ENCODE results near the gene RGMA.

Gene RGMA

GRCh38 chr15:93057618-93058017 lies 31.4 kb downstream of the RGMA start:
- WGBS = 96% methylated on average over 8 of the region's 8 CpGs
- Histone ChIP-seq H3K27ac (ENCODE audit: low read depth, low read length) (no peak overlapping the region), H3K4me1 (ENCODE audit: insufficient read depth, low read length) (peaks cover 34% of the 10 kb centered on the region), H3K27me3 (ENCODE audit: insufficient read depth, low read length) (no peaks in the 10 kb centered on the region), H3K4me3 (ENCODE audit: low read length) (no peak overlapping the region), H3K9me3 (ENCODE audit: insufficient read depth, low read depth, low read length) (no peaks in the 10 kb centered on the region), H3K36me3 (ENCODE audit: insufficient read depth, low read length) (peaks cover 29% of the 10 kb centered on the region), H3K9ac (ENCODE audit: low read depth, low read length) (no peak overlapping the region)

- Histone ChIP-seq H3K9ac (ENCODE audit: low read depth, low read length) (no peak overlapping the region), H3K27ac (ENCODE audit: low read depth, low read length) (no peak overlapping the region), H3K4me1 (ENCODE audit: insufficient read depth, low read length) (peaks cover 28% of the 10 kb centered on the region), H3K9me3 (ENCODE audit: insufficient read depth, low read depth, low read length) (no peaks in the 10 kb centered on the region), H3K36me3 (ENCODE audit: insufficient read depth, low read length) (peaks cover 35% of the 10 kb centered on the region), H3K4me3 (ENCODE audit: low read length) (no peak overlapping the region), H3K27me3 (ENCODE audit: insufficient read depth, low read length) (no peaks in the 10 kb centered on the region)
- 88% methylated on average over 7 of the region's 7 CpGs for WGBS
Observed at GRCh38 chr15:93056836-93057235, 32.2 kb downstream of the RGMA start.

- Histone ChIP-seq H3K4me3 (ENCODE audit: low read length) (no peak overlapping the region), H3K36me3 (ENCODE audit: insufficient read depth, low read length) (peaks cover 51% of the 10 kb centered on the region), H3K9ac (ENCODE audit: low read depth, low read length) (no peak overlapping the region), H3K27me3 (ENCODE audit: insufficient read depth, low read length) (no peaks in the 10 kb centered on the region), H3K27ac (ENCODE audit: low read depth, low read length) (no peak overlapping the region), H3K9me3 (ENCODE audit: insufficient read depth, low read depth, low read length) (no peaks in the 10 kb centered on the region), H3K4me1 (ENCODE audit: insufficient read depth, low read length) (peaks cover 15% of the 10 kb centered on the region)
- 95% methylated on average over 11 of the region's 11 CpGs for WGBS
Observed at GRCh38 chr15:93055211-93055610, 33.8 kb downstream of the RGMA start.

DNA sequence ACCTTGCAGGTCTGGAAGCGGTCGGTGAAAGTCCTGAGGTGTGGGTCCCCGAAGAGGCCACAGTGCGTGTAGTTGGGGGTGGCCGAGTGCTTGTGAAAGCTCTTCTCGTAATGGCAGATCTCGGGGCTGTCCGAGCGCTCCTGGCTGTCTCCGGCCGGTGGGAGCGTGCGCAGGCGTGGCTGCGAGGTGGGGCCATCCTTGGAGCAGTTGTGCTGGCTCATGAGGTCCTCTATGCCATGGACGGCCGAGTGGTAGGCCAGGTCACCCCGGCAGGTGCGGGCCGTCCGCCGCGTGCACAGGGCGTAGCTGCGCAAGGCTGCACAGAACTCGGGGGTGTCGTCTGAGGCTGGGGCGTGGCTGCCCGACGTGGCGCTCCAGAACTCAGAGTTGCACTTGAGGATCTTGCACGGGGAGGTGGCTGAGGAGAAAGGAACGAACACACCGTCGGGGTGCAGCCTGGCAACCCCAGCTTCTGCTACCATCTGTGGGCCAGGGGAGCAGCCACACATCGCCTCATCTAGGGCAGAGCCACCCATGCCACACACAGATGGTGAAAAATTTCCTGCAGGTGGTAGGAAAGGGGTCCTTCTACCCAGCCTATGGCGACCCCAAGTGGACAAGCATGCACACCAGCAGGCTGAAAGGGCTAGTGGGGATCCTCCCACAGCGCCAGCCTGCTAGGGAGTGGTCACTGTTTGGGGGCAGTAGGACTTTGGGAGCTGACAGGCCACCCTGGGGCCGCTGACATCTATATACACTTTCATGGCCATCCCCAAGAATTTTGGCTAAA lies 36.7 kb downstream of the RGMA start:
- Histone ChIP-seq H3K36me3 (ENCODE audit: insufficient read depth, low read length) (peaks cover 68% of the 10 kb centered on the region), H3K4me3 (ENCODE audit: low read length) (no peak overlapping the region), H3K9me3 (ENCODE audit: insufficient read depth, low read depth, low read length) (no peaks in the 10 kb centered on the region), H3K9ac (ENCODE audit: low read depth, low read length) (no peak overlapping the region), H3K27ac (ENCODE audit: low read depth, low read length) (no peak overlapping the region), H3K27me3 (ENCODE audit: insufficient read depth, low read length) (no peaks in the 10 kb centered on the region), H3K4me1 (ENCODE audit: insufficient read depth, low read length) (peaks cover 2% of the 10 kb centered on the region; the same call in 1 of the 2 replicates)
- WGBS = 95% methylated on average over 39 of the region's 39 CpGs

DNA sequence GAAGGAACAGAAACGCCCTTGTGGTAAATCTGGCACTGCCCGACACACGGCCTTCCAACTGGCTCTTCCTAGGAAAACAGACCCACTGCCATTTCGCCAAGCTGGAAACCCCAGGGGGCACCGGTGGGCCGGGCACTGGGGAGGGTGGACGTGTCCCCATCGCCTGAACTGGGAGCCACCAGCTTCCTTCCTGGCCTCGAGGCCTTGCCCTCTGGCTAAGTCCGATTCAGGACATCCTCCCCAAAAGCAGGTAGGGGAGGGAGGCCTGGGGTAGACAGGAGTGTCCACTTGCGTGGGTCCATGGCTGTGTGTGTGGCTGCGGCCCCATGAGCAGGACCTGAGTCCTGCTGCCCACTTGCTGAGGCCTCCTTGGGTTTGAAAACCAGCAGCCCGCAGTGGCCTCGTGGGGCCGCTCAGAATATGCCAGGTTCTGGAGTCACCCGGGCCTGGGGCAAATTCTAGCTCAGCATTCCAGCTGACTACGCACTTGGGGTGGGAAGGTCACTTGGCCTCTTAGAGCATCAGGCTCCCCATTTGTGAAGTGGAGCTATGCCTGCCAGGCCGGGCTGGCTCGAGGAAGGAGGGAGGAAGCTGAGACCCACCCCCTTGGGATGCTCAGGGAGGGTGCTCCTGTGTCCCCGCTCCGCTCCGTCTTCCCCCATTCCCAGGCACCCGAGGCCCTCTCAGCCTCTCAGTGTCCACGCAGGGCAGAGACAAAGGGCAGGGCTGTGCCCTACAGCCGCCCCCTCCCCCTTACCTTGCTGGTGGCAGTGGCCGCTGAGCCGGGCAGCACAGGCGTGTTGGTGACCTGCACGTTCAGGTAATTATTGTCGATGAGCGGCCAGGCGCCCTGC lies 37.5 kb downstream of the RGMA start:
- Histone ChIP-seq H3K4me3 (ENCODE audit: low read length) (no peak overlapping the region), H3K9ac (ENCODE audit: low read depth, low read length) (no peak overlapping the region), H3K36me3 (ENCODE audit: insufficient read depth, low read length) (peaks cover 75% of the 10 kb centered on the region), H3K4me1 (ENCODE audit: insufficient read depth, low read length) (no peaks in the 10 kb centered on the region), H3K27ac (ENCODE audit: low read depth, low read length) (no peak overlapping the region), H3K27me3 (ENCODE audit: insufficient read depth, low read length) (no peaks in the 10 kb centered on the region), H3K9me3 (ENCODE audit: insufficient read depth, low read depth, low read length) (no peaks in the 10 kb centered on the region)
- WGBS = 95% methylated on average over 32 of the region's 32 CpGs

DNA sequence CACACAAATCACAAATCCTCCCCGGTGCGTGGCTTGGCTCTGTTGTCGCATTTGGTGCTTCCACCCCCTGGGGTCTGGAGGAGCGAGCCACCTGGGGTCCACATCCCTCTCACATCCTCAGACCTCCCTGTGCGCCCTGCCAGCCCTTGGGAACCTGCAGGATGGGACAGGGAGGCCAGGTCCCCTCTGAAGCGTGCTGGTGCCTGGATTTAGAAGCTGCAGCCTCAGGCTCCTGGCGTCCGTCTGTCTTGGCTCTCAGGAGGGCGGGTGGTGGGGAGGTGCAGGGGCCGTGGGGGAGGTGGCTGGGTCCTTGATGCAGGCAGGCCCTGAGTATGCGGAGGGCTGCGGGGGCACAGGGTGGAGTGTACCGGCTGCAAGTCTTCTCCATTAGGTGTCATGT lies 38.4 kb downstream of the RGMA start:
- Histone ChIP-seq H3K27ac (ENCODE audit: low read depth, low read length) (no peak overlapping the region), H3K36me3 (ENCODE audit: insufficient read depth, low read length) (peaks cover 83% of the 10 kb centered on the region), H3K4me1 (ENCODE audit: insufficient read depth, low read length) (no peaks in the 10 kb centered on the region), H3K27me3 (ENCODE audit: insufficient read depth, low read length) (no peaks in the 10 kb centered on the region), H3K9me3 (ENCODE audit: insufficient read depth, low read depth, low read length) (no peaks in the 10 kb centered on the region), H3K4me3 (ENCODE audit: low read length) (no peak overlapping the region), H3K9ac (ENCODE audit: low read depth, low read length) (no peak overlapping the region)
- 90% methylated on average over 13 of the region's 13 CpGs for WGBS

GRCh38 chr15:93049914-93050578 lies 39.0 kb downstream of the RGMA start:
- WGBS = 92% methylated on average over 15 of the region's 15 CpGs
- Histone ChIP-seq H3K27ac (ENCODE audit: low read depth, low read length) (no peak overlapping the region), H3K4me3 (ENCODE audit: low read length) (no peak overlapping the region), H3K36me3 (ENCODE audit: insufficient read depth, low read length) (peaks cover 83% of the 10 kb centered on the region), H3K9me3 (ENCODE audit: insufficient read depth, low read depth, low read length) (no peaks in the 10 kb centered on the region), H3K4me1 (ENCODE audit: insufficient read depth, low read length) (no peaks in the 10 kb centered on the region), H3K9ac (ENCODE audit: low read depth, low read length) (no peak overlapping the region), H3K27me3 (ENCODE audit: insufficient read depth, low read length) (no peaks in the 10 kb centered on the region)

DNA sequence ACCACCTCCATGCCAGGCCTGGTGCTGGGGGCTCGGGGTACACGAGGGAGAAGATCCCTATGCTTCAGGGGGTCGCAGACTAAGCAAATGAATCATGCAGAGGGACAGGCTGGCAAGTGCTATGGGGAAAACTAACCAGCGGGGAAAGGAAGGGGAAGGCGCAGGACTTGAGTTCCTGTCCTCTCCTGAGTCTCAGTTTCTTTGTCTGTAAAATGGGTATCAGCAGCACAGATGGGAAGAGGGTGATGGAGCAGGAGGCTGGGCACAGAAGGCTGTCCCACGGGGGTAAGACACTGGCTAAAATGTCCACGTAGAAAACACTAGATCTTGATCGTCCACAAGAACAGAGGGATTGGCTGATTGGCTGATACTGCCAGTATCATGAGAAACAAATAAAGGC lies 39.8 kb downstream of the RGMA start:
- Histone ChIP-seq H3K27me3 (ENCODE audit: insufficient read depth, low read length) (no peaks in the 10 kb centered on the region), H3K36me3 (ENCODE audit: insufficient read depth, low read length) (peaks cover 84% of the 10 kb centered on the region), H3K9ac (ENCODE audit: low read depth, low read length) (no peak overlapping the region), H3K4me3 (ENCODE audit: low read length) (no peak overlapping the region), H3K4me1 (ENCODE audit: insufficient read depth, low read length) (no peaks in the 10 kb centered on the region), H3K27ac (ENCODE audit: low read depth, low read length) (no peak overlapping the region), H3K9me3 (ENCODE audit: insufficient read depth, low read depth, low read length) (no peaks in the 10 kb centered on the region)
- 91% methylated on average over 8 of the region's 8 CpGs for WGBS

DNA sequence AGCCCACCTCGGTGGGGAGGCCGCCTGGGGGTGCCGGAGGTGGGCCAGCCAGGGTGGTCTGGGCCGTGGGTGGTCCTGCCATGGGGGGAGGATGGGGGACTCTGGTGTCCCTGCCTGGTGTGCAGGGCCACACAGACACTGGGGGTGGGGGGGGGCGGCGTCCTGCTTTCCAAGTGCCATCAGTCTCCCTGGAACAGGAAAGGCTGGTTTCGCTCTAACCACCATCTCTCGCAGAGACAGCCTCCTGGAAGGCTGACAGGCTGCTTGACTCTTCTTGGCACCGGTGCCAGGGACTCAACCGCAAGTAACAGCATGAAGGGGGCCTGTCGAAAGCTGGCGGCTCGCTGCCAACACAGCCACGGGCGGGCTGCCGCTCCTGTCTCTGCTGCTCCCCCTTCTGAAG lies 40.3 kb downstream of the RGMA start:
- H3K27me3 ChIP-seq (ENCODE audit: insufficient read depth, low read length) = no peaks in the 10 kb centered on the region
- H3K36me3 ChIP-seq (ENCODE audit: insufficient read depth, low read length) = peaks cover 89% of the 10 kb centered on the region
- no peak overlapping the region for H3K9ac ChIP-seq (ENCODE audit: low read depth, low read length)
- 95% methylated on average over 16 of the region's 16 CpGs for WGBS
- H3K27ac ChIP-seq (ENCODE audit: low read depth, low read length) = no peak overlapping the region
- H3K4me1 ChIP-seq (ENCODE audit: insufficient read depth, low read length) = no peaks in the 10 kb centered on the region
- H3K9me3 ChIP-seq (ENCODE audit: insufficient read depth, low read depth, low read length) = no peaks in the 10 kb centered on the region
- H3K4me3 ChIP-seq (ENCODE audit: low read length) = no peak overlapping the region

GRCh38 chr15:93048426-93048721 lies 40.6 kb downstream of the RGMA start:
- WGBS = 96% methylated on average over 14 of the region's 14 CpGs
- Histone ChIP-seq H3K27ac (ENCODE audit: low read depth, low read length) (no peak overlapping the region), H3K36me3 (ENCODE audit: insufficient read depth, low read length) (peaks cover 91% of the 10 kb centered on the region), H3K4me3 (ENCODE audit: low read length) (no peak overlapping the region), H3K9ac (ENCODE audit: low read depth, low read length) (no peak overlapping the region), H3K4me1 (ENCODE audit: insufficient read depth, low read length) (no peaks in the 10 kb centered on the region), H3K9me3 (ENCODE audit: insufficient read depth, low read depth, low read length) (no peaks in the 10 kb centered on the region), H3K27me3 (ENCODE audit: insufficient read depth, low read length) (no peaks in the 10 kb centered on the region)
